Pons (tissue), 1 donor: Measurements from ENCODE around the gene MAP4K4.
A peak's percentile ranks its signal among the peaks of the same experiment; 100 is the strongest.

Experiments
- DNase-seq: peaks from one replicate; pipeline ENCODE4 v3.0.0-alpha.2; 2016; ENCODE audit warnings: low spot score

The MAP4K4 gene

GRCh38 chr2:101869527-101869926 lies 172.0 kb downstream of the MAP4K4 start:
- no peak for DNase-seq

GRCh38 chr2:101870444-101870843 lies 172.9 kb downstream of the MAP4K4 start:
- no peak for DNase-seq

DNA sequence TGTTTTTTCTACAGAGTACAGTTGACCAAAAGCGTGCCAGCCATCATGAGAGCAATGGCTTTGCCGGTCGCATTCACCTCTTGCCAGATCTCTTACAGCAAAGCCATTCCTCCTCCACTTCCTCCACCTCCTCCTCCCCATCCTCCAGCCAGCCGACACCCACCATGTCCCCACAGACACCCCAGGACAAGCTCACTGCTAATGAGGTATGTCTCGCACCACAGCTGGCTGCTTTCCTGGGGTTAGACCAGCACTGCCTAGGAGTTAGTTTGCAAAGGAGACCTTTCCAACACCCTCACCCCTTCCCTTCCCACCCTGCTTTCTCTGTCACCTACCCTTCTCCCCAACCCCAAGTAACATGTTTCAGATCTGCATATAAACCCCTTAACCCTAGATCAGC lies 174.0 kb downstream of the MAP4K4 start:
- no peak for DNase-seq

DNA sequence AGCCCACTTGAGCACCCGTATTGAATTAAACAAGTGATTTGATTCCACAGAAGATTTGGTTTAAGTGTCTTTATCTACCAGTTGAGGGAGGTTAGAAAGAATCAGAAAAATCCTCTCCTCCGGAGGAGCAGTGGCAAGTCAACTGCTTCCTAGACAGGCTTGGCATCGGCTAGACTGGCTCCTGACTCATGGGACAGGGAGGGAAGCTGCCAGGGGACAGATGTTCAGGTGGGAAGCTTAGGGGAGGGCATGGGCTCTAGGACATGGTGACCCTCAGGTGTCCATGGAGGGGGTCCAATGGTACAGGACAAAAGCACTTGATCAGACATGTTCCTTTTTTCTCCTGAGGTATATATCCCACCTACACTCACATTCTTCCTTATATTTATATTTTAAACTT lies 175.0 kb downstream of the MAP4K4 start:
- no peak for DNase-seq

DNA sequence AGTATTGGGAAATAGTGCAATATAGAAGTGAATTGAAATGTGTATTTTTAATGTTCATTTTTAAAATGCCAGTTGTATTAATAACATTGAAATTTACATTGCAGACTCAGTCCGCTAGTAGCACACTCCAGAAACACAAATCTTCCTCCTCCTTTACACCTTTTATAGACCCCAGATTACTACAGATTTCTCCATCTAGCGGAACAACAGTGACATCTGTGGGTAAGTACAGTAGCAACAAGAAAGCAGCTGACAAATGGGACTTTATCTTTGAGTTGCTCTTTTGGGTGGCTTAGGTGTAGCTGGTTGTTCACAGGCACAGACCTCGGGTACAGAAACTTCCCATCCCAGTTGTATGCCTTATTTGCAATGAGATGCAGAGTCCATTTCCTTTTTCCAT lies 176.0 kb downstream of the MAP4K4 start:
- DNase-seq, result peak; percentile 43

GRCh38 chr2:101874069-101874468 lies 176.6 kb downstream of the MAP4K4 start:
- no peak for DNase-seq

DNA sequence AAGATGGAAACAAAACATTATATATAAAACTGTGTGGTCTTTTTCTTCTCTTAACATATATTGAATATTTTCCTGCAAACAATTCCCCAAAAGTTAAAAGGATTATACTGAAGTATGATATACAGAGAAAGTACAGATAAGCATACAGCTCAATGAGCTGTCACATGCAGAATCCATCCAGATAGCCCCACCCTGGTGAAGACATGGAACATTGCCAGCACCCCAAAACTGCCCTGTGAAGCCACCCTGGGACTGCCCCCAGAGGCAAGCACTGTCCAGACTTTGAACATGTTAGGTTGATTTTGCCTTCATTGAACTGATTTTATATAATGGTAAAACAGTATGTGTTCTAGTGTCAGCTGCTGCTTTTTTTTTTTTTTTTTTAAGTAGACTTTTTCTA lies 182.0 kb downstream of the MAP4K4 start:
- DNase-seq, result no peak

DNA sequence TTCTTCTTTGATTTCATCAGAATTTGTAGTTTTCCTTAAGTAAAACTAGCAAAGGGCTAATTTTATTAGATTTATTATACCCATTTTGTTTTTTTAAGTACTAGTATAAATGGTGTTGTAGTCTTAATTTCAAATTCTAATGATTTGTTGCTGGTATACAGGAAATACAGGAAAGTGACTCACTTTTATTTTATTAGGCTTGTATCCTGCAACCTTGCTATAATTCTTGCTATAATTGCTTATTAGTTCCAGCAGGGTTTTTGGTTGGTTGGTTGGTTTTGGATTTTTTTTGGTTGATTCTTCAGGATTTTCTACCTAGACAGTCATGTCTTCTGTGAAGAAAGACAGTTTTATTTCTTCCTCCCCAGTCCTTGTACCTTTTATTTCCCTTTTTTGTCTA lies 183.6 kb downstream of the MAP4K4 start:
- no peak for DNase-seq

DNA sequence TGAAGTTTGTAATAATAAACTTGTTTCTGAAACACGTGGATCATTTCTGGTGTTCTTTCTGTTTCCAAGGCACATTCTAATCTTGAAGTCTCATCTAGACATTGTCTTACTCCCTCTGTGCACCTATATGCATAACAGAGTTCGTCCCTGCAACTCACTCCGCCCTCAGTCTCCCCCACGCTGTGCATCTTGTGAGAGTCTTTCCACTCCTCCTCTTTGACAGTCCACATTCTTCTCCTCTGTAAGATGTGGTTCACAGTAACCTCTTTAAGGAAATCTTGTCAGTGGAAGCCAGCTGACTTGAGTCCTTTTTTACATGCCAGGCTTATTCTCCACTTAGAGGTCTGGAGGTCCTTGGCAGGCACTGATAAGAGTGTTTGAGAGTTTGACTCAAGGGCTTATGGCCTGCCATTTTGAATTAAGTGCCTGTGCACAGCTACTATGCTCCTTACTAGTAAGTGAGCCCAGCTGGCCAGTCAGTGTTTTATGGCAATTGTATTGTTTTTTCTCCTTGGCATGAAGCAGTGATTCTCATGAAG lies 185.3 kb downstream of the MAP4K4 start:
- no peak for DNase-seq

DNA sequence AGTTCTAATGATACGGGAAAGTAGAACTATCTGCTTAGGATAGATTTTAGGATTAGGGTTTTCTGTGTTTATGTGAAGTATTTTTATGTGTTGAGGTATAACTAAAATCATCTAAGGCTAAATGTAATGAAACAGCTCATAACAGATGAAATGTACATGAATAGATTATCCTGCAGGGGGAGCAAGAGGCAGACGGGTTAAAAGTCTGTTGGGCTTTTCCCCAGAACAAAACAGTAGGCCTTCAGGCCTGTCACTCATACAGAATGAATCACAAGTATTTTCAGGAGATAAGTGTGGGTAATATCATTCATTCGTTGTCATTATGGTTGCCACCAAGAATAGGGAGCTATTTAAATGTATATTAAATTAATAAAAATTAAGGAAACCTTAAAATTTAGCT lies 186.4 kb downstream of the MAP4K4 start:
- DNase-seq, result peak; percentile 43

DNA sequence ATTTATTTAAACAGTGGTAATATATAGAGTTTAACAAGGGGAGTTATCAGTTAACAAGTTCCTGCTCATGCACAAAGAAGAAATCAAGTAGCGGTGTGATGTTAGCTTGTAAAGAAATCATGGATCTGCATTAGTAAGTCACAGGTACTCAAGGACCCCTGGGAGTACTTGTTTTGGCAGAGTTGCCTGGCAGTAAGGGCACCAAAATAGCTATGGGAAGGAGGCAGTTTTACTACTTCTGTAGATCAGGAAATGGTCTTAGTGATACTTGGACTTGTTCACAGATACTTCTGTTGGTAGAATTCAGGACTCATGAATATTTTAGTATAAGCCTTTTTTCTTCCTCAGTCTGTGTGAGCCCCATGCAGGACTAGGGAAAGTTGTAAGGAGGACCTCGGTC lies 186.9 kb downstream of the MAP4K4 start:
- DNase-seq, result no peak

- DNase-seq, result no peak
Measured at GRCh38 chr2:101887328-101887727, 189.8 kb downstream of the MAP4K4 start.

DNA sequence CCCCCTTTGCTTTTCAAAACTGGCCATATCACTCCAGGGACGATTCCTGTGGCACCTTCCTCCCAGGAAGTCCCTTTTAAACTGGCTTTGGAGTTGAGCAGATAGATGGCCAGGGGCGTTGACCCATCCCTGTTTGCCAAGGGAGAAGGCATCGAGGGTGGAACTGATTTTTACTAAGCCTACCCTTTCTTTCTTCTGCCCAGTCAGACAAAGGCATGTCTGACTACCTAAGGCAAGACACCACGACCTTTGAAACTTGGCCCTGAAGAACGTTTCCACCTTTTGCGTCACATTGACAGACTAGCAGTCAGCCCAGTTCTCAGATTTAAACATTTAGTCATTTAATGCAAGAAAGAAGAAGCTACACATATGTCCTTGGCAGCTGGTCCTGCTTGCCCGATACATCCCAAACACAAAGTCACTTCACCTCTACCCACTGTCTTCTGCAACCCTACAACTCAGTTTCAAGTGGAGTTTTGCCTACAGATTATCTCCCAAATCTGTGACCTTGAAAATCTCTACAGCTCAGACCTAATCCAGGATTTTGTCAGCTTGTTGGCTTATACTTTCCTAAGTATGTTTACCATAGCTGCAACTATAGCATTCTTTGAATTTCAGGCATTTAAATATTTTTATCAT lies 192.1 kb downstream of the MAP4K4 start:
- DNase-seq, result no peak

DNA sequence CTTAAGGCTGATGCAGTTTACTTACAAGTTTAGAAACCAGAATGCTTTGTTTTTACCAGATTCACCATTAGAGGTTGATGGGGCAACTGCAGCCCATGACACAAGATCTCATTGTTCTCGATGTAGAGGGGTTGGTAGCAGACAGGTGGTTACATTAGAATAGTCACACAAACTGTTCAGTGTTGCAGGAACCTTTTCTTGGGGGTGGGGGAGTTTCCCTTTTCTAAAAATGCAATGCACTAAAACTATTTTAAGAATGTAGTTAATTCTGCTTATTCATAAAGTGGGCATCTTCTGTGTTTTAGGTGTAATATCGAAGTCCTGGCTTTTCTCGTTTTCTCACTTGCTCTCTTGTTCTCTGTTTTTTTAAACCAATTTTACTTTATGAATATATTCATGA lies 194.9 kb downstream of the MAP4K4 start:
- no peak for DNase-seq

GRCh38 chr2:101893681-101894381 lies 196.3 kb downstream of the MAP4K4 start:
- no peak for DNase-seq

DNA sequence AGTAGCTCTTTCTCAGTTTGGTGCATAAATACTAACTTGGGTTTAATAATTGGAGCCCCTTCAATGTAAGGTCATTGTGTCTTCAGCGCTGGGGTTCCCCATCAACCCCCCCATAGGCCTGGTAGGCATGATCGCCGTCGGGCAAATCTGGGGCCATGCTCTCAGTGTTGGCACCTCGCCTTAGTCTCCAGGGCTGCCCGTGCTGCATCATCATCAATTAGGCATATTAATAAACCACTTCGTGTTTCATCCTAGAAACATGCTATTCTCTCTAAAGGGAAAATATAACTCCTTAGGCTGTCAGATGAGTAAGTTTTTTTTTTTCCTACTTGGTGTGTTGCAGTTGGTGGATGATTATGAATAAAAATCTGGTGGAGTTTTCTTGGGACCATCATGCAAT lies 197.5 kb downstream of the MAP4K4 start:
- no peak for DNase-seq

- DNase-seq, result no peak
Measured at GRCh38 chr2:101895819-101896322, 198.4 kb downstream of the MAP4K4 start.

DNA sequence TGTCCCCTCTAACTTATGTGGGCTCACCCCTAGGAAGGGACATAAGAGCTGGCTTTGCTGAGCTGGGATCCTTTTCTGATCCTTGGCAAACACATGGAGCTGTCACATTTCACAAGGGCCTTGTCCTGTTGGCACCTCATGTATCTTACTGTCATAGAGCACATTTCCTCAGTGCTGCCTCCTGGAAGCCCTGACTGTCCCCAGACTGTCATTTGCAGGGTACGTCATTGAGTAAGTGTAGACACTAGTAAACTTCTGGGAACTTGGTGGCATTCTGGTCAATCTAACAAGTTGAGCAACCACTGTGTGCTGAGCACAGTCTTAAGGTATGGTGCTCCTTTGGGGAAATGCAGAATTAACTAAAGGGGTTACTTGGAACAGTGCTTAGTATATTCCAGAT lies 199.8 kb downstream of the MAP4K4 start:
- DNase-seq, result no peak

- DNase-seq, result no peak
Measured at GRCh38 chr2:101899265-101899664, 201.8 kb downstream of the MAP4K4 start.

GRCh38 chr2:101899871-101900270 lies 202.4 kb downstream of the MAP4K4 start:
- no peak for DNase-seq

GRCh38 chr2:101900375-101900774 lies 202.9 kb downstream of the MAP4K4 start:
- DNase-seq, result no peak

GRCh38 chr2:101901241-101901640 lies 203.7 kb downstream of the MAP4K4 start:
- DNase-seq, result no peak

DNA sequence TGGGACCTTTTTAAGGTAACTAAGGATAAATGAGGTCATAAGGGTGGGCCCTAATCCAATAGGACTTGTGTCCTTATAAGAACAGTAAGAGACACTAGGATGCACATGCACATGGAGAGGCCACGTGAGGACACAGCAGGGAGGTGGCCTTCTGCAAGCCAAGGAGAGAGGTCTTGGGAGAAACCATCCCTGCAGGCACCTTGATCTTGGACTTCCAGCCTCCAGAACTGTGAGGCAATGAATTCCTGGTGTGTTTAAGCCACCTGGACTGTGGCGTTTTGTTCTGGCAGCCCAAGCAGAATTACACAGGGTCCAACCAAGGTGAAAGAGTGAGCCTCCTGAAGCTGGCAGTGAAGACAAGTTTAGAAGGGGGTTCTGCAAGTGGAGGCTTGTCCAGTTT lies 204.7 kb downstream of the MAP4K4 start:
- DNase-seq, result no peak

DNA sequence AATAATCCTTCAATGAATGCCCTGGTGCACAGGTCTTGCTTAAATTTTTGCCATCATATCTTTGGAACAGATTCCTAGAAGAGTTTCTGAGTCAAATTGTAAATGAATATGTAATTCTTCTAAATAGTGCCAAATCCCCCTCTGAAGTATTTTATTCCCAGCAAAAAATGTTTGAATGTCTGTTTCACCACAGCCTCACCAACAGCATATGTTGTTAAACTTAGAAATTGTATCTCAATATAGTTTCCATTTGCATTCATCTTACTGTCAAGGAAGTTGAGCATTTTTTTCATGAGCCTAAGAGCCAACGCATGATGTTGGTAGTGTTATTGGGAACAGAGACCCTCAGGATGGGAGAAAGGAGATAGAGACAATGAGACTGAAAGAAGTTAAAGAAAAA lies 207.4 kb downstream of the MAP4K4 start:
- no peak for DNase-seq
